WI38 (cell line): ENCODE results near the gene GADL1.

Source experiments
- H3K4me3 ChIP-seq: 2 replicates; pipeline ENCODE4 v1.5.1; 2011; ENCODE audit warnings: low read depth, mild to moderate bottlenecking, control low read depth, low read length
- TF ChIP-seq, protein P1 (sequence below): IDR thresholded peaks from 2 replicates; pipeline ENCODE4 v1.5.1; 2012; ENCODE audit warnings: low read depth, mild to moderate bottlenecking, control low read depth, low read length

GADL1 gene

GRCh38 chr3:30770387-30770786 lies 124.1 kb downstream of the GADL1 start:
- no peak overlapping the region for H3K4me3 ChIP-seq
- TF ChIP-seq, protein P1, sequence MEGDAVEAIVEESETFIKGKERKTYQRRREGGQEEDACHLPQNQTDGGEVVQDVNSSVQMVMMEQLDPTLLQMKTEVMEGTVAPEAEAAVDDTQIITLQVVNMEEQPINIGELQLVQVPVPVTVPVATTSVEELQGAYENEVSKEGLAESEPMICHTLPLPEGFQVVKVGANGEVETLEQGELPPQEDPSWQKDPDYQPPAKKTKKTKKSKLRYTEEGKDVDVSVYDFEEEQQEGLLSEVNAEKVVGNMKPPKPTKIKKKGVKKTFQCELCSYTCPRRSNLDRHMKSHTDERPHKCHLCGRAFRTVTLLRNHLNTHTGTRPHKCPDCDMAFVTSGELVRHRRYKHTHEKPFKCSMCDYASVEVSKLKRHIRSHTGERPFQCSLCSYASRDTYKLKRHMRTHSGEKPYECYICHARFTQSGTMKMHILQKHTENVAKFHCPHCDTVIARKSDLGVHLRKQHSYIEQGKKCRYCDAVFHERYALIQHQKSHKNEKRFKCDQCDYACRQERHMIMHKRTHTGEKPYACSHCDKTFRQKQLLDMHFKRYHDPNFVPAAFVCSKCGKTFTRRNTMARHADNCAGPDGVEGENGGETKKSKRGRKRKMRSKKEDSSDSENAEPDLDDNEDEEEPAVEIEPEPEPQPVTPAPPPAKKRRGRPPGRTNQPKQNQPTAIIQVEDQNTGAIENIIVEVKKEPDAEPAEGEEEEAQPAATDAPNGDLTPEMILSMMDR: no peak

DNA sequence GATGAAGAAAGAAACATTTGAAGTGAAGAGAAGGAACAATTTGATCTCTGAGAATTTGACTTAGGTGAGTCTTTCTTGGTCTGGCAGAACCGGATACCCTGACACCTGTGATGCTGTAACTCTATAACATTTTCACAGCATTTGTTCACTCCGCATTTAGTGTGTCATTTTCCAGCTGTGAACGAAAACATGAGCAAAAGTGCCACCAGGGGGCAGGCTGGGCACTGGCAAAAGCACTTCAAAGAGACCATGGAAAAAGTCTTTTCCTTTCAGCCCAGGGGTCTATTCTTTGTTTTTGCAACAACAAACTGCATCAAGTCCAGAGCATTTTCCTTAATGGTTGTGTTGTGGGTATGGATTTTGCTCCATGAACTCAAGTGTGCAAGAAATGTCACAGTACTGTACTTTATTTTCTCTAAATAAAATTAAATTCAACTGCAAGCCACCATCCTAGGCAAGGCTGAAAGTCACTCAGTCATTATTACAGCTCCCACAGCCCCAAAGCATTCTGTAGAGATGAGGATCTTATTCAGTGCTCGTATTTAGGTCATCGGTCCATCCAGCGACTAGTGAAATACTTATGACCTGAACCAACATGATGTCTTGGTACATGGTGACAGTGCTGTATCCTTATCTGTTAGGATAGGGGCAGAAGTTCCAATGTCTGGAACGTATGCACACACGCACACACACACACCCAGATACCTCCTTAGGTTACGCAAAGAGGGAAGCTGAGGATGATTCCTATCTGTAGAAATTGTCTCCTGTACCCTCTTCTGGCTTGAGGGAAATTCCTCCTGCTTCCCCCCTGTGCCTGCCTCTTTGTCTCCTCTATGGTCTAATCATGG lies 125.5 kb downstream of the GADL1 start:
- no peak overlapping the region for H3K4me3 ChIP-seq

GRCh38 chr3:30768046-30768445 lies 126.4 kb downstream of the GADL1 start:
- TF ChIP-seq, protein P1: no peak
- no peak overlapping the region for H3K4me3 ChIP-seq

More for the DNA sequence above, 125.5 kb downstream of the GADL1 start:
- TF ChIP-seq, protein P1: peak; percentile 78

GRCh38 chr3:30766522-30766921 lies 127.9 kb downstream of the GADL1 start:
- H3K4me3 ChIP-seq: no peak overlapping the region
- TF ChIP-seq, protein P1: no peak

- H3K4me3 ChIP-seq: no peak overlapping the region
- TF ChIP-seq, protein P1: no peak
Measured at GRCh38 chr3:30764891-30765290, 129.6 kb downstream of the GADL1 start.

DNA sequence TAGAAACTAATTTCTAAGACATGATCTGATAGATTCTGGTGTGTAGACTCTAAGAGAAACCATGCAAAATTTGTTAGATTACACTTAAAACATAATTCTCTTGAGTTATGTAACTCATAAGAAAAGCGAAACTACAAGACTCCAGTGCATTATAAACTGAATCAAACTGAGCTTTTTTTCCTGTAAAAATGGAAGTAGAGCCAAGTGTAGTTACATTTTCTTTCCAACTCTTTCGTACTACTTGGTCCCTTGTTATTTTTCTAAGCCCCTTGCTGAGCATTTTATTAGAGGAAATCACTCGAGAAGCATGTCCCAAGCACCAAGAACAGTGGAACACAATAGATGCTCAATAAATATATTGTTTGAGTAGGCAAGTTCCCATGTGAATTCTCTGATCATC lies 130.2 kb downstream of the GADL1 start:
- no peak overlapping the region for H3K4me3 ChIP-seq
- TF ChIP-seq, protein P1: no peak

DNA sequence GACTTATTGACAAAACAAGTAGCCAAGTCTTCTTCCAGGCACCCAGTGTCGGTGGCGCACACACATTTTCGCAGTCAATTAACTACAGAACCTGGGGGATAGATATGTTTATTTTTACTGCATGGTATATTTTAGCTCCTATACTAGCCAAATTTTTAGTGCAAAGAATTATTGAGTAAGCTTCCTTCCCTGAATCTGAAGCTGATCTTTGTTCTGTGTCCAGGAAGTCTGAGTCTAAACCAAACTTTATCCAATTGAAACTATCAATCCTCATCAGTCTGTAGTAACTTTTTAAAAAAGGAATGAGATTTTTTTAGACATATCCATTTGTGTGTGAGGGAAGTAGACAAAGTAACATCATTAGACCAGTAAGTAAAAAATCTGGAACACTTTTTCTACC lies 133.1 kb downstream of the GADL1 start:
- no peak overlapping the region for H3K4me3 ChIP-seq
- TF ChIP-seq, protein P1: no peak
